ENCODE measurements around the gene AUTS2.

DNA sequence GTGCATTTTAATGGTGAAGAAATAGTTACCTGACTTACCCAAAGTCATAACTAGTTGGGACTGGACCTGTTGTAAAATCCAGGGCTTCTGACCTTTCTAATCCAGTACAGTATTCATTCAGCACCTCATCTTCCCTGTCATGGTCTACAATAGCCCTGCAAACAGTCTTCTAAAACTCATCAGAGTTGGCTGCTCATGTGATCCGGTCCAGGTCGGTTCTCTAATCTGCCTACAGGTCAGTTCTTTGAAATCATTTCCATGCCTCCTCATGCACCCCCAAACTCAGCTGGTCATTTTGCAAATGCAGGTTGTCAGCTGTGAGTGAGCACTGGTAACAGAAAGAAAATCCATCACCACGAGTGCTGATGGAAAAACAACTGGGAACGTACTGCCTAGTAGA, 1082.0 kb downstream of the AUTS2 start:
- TF ChIP-seq, protein P1, sequence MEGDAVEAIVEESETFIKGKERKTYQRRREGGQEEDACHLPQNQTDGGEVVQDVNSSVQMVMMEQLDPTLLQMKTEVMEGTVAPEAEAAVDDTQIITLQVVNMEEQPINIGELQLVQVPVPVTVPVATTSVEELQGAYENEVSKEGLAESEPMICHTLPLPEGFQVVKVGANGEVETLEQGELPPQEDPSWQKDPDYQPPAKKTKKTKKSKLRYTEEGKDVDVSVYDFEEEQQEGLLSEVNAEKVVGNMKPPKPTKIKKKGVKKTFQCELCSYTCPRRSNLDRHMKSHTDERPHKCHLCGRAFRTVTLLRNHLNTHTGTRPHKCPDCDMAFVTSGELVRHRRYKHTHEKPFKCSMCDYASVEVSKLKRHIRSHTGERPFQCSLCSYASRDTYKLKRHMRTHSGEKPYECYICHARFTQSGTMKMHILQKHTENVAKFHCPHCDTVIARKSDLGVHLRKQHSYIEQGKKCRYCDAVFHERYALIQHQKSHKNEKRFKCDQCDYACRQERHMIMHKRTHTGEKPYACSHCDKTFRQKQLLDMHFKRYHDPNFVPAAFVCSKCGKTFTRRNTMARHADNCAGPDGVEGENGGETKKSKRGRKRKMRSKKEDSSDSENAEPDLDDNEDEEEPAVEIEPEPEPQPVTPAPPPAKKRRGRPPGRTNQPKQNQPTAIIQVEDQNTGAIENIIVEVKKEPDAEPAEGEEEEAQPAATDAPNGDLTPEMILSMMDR (IDR thresholded peaks at IDR 0.05; ENCODE audit: low read depth, low read length, missing input control), result no peak
- TF ChIP-seq, protein P2, sequence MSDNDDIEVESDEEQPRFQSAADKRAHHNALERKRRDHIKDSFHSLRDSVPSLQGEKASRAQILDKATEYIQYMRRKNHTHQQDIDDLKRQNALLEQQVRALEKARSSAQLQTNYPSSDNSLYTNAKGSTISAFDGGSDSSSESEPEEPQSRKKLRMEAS (IDR thresholded peaks at IDR 0.05), result no peak
